HL-60 (cell line): Measurements from ENCODE around the gene SRRM5.

ENCODE experiments used
- GABPA ChIP-seq: IDR thresholded peaks from 2 replicates; pipeline ENCODE4 v1.6.1; 2012; ENCODE audit warnings: low read depth
- POLR2AphosphoS5 ChIP-seq: IDR thresholded peaks from 2 replicates; pipeline ENCODE4 v1.6.1; 2012; ENCODE audit warnings: low read depth
- TF ChIP-seq, protein P1 (sequence below): IDR thresholded peaks from one replicate; pipeline ENCODE4 v1.5.1; 2011; ENCODE audit warnings: low read length, control low read depth, inconsistent platforms; ENCODE audit not compliant: insufficient read depth
- TF ChIP-seq, protein P2 (sequence below): IDR thresholded peaks from 2 replicates; pipeline ENCODE4 v1.6.1; 2012; ENCODE audit warnings: low read depth; ENCODE audit not compliant: insufficient replicate concordance

DNA sequence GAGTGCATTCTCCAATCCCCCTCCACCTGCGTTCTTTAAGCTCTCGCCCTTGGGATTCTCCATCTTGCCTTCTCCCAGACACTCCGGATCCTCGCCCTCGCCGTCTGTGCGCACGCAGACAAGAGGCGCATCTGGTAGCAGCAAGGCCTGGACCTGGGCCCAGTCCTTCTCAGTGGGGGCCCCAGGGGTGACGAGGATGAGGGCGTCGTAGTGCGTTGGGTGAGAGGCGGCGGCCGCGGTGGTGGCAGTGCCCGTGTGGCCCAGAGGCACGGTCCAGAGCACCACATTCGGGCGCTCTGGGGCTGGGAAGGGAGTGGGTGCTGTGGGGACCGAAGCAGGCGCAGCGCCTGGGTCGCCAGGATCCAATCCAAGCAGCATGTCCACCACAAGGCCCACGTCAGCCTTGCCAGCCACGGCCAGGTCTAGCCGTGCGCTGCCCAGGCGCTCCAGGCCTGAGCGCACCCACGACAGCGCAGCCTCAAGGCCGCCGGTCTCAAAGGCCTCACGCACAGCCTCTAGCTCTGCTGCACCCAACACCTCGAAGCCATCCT lies 19.0 kb upstream of the SRRM5 start:
- TF ChIP-seq POLR2AphosphoS5 (no peak), GABPA (no peak)
- TF ChIP-seq, protein P1, sequence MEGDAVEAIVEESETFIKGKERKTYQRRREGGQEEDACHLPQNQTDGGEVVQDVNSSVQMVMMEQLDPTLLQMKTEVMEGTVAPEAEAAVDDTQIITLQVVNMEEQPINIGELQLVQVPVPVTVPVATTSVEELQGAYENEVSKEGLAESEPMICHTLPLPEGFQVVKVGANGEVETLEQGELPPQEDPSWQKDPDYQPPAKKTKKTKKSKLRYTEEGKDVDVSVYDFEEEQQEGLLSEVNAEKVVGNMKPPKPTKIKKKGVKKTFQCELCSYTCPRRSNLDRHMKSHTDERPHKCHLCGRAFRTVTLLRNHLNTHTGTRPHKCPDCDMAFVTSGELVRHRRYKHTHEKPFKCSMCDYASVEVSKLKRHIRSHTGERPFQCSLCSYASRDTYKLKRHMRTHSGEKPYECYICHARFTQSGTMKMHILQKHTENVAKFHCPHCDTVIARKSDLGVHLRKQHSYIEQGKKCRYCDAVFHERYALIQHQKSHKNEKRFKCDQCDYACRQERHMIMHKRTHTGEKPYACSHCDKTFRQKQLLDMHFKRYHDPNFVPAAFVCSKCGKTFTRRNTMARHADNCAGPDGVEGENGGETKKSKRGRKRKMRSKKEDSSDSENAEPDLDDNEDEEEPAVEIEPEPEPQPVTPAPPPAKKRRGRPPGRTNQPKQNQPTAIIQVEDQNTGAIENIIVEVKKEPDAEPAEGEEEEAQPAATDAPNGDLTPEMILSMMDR, result no peak
- TF ChIP-seq, protein P2, sequence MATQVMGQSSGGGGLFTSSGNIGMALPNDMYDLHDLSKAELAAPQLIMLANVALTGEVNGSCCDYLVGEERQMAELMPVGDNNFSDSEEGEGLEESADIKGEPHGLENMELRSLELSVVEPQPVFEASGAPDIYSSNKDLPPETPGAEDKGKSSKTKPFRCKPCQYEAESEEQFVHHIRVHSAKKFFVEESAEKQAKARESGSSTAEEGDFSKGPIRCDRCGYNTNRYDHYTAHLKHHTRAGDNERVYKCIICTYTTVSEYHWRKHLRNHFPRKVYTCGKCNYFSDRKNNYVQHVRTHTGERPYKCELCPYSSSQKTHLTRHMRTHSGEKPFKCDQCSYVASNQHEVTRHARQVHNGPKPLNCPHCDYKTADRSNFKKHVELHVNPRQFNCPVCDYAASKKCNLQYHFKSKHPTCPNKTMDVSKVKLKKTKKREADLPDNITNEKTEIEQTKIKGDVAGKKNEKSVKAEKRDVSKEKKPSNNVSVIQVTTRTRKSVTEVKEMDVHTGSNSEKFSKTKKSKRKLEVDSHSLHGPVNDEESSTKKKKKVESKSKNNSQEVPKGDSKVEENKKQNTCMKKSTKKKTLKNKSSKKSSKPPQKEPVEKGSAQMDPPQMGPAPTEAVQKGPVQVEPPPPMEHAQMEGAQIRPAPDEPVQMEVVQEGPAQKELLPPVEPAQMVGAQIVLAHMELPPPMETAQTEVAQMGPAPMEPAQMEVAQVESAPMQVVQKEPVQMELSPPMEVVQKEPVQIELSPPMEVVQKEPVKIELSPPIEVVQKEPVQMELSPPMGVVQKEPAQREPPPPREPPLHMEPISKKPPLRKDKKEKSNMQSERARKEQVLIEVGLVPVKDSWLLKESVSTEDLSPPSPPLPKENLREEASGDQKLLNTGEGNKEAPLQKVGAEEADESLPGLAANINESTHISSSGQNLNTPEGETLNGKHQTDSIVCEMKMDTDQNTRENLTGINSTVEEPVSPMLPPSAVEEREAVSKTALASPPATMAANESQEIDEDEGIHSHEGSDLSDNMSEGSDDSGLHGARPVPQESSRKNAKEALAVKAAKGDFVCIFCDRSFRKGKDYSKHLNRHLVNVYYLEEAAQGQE, result no peak
